Neural cell (in vitro differentiated cells): ENCODE data around the gene URAD. TPM values are rescaled to one million over a fixed set of nuclear protein-coding genes. Genes with fewer than 3 reads are reported as not detected.

Experiments used
- H2AFZ ChIP-seq: fragments of 200-600, 300-800 bp; sonication (generic), shearing (Covaris generic); 2 replicates; pipeline ENCODE4 v1.6.0; 2014; ENCODE audit warnings: low read depth, mild to moderate bottlenecking, antibody characterized with exemption, low read length, moderate library complexity
- H3F3A ChIP-seq: fragments of 200-600 bp; shearing (Covaris generic); 2 replicates; pipeline ENCODE4 v1.6.1; 2016; ENCODE audit warnings: mild to moderate bottlenecking, moderate library complexity, mixed read lengths, antibody characterized with exemption, low read length; ENCODE audit not compliant: insufficient read depth, poor library complexity, severe bottlenecking
- H3K27ac ChIP-seq: fragments of 200-600, 300-800 bp; sonication (generic), shearing (Covaris generic); 2 replicates; pipeline ENCODE4 v1.5.1; 2014; ENCODE audit warnings: mild to moderate bottlenecking, low read length, moderate library complexity
- H3K27me3 ChIP-seq: fragments of 300-800, 200-600 bp; sonication (generic), shearing (Covaris generic); 2 replicates; pipeline ENCODE4 v1.6.0; 2014; ENCODE audit warnings: mild to moderate bottlenecking, low read depth, low read length, moderate library complexity; ENCODE audit not compliant: insufficient read depth
- H3K36me3 ChIP-seq: fragments of 300-800, 200-600 bp; sonication (generic), shearing (Covaris generic); 2 replicates; pipeline ENCODE4 v1.5.1; 2014; ENCODE audit warnings: mild to moderate bottlenecking, antibody characterized with exemption, low read length, moderate library complexity; ENCODE audit not compliant: insufficient read depth
- H3K4me2 ChIP-seq: fragments of 300-800, 200-600 bp; sonication (generic), shearing (Covaris generic); 2 replicates; pipeline ENCODE4 v1.6.0; 2014; ENCODE audit warnings: mild to moderate bottlenecking, low read length
- H3K4me3 ChIP-seq: fragments of 300-800, 200-600 bp; sonication (generic), shearing (Covaris generic); 2 replicates; pipeline ENCODE4 v1.5.1; 2014; ENCODE audit warnings: mild to moderate bottlenecking, low read length, moderate library complexity
- H3K79me2 ChIP-seq: fragments of 200-600 bp; shearing (Covaris generic); replicated peaks from 2 replicates; pipeline ENCODE4 v1.6.0; 2014; ENCODE audit warnings: mild to moderate bottlenecking, low read length, moderate library complexity; ENCODE audit not compliant: insufficient read depth
- H3K9ac ChIP-seq: fragments of 300-800, 200-600 bp; sonication (generic), shearing (Covaris generic); 2 replicates; pipeline ENCODE4 v1.6.1; 2016; ENCODE audit warnings: mild to moderate bottlenecking, low read length, mixed read lengths
- H3K9me2 ChIP-seq: fragments of 200-600 bp; shearing (Covaris generic); 2 replicates; pipeline ENCODE4 v1.6.1; 2016; ENCODE audit warnings: mild to moderate bottlenecking, low read length, mixed read lengths; ENCODE audit not compliant: insufficient read depth
- H3K9me3 ChIP-seq: fragments of 200-600, 300-800 bp; sonication (generic), shearing (Covaris generic); 2 replicates; pipeline ENCODE4 v1.6.1; 2016; ENCODE audit warnings: mild to moderate bottlenecking, mixed run types, low read length, moderate library complexity, mixed read lengths
- H4K20me1 ChIP-seq: fragments of 200-600 bp; shearing (Covaris generic); 2 replicates; pipeline ENCODE4 v1.6.1; 2016; ENCODE audit warnings: mild to moderate bottlenecking, mixed run types; ENCODE audit not compliant: insufficient read depth
- EP300 ChIP-seq: fragments of 450-650 bp; conservative IDR thresholded peaks from 2 replicates; pipeline ENCODE4 v1.6.1; 2014; ENCODE audit warnings: antibody characterized with exemption, mild to moderate bottlenecking, moderate library complexity; ENCODE audit not compliant: poor library complexity, severe bottlenecking
- EZH2 ChIP-seq: fragments of 200-600, 300-800 bp; shearing (Covaris generic), sonication (generic); IDR thresholded peaks from 2 replicates; pipeline ENCODE4 v1.6.1; 2014; ENCODE audit warnings: antibody characterized with exemption, low read length, borderline replicate concordance, mild to moderate bottlenecking; ENCODE audit not compliant: insufficient read depth, poor library complexity, severe bottlenecking
- MXI1 ChIP-seq: fragments of 450-650 bp; conservative IDR thresholded peaks from 2 replicates; pipeline ENCODE4 v1.6.1; 2014; ENCODE audit warnings: antibody characterized with exemption, mild to moderate bottlenecking; ENCODE audit not compliant: poor library complexity, severe bottlenecking
- POLR2AphosphoS5 ChIP-seq: IDR thresholded peaks from 2 replicates; pipeline ENCODE4 v1.6.1; 2012
- RAD21 ChIP-seq: fragments of 450-650 bp; conservative IDR thresholded peaks from 2 replicates; pipeline ENCODE4 v1.6.1; 2014; ENCODE audit warnings: antibody characterized with exemption, mild to moderate bottlenecking, moderate library complexity
- REST ChIP-seq: IDR thresholded peaks from 2 replicates; pipeline ENCODE4 v1.6.1; 2012; ENCODE audit warnings: borderline replicate concordance
- SMC3 ChIP-seq: fragments of 450-650 bp; conservative IDR thresholded peaks from 2 replicates; pipeline ENCODE4 v1.6.1; 2014; ENCODE audit warnings: antibody characterized with exemption, mild to moderate bottlenecking, moderate library complexity; ENCODE audit not compliant: poor library complexity
- TAF1 ChIP-seq: IDR thresholded peaks from 2 replicates; pipeline ENCODE4 v1.6.1; 2012; ENCODE audit warnings: low read depth
- polyA plus RNA-seq: library from polyadenylated mRNA; depleted of rRNA; stranded (reverse); fragments of >200 nt; gene quantifications from 2 replicates; pipeline ENCODE4 v1.2.3, GENCODE V29; 2014
- TF ChIP-seq, protein P1 (sequence below): fragments of 450-650 bp; IDR thresholded peaks from 2 replicates; pipeline ENCODE4 v1.5.1; 2014; ENCODE audit warnings: antibody characterized with exemption, mild to moderate bottlenecking, moderate library complexity; ENCODE audit not compliant: poor library complexity, severe bottlenecking

URAD gene
- polyA plus RNA-seq, 1 donor from 2014 or later = not detected

GRCh38 chr13:28035146-28035782, 46.8 kb upstream of the URAD start:
- H3K27me3 ChIP-seq = no peaks in the 10 kb centered on the region
- H3K79me2 ChIP-seq = no peaks in the 10 kb centered on the region
- TF ChIP-seq EZH2 = no peak
- TF ChIP-seq RAD21 = no peak
- TF ChIP-seq SMC3 = no peak
- TF ChIP-seq EP300 = no peak
- no peak for TF ChIP-seq TAF1
- no peak for TF ChIP-seq POLR2AphosphoS5
- TF ChIP-seq REST = no peak
- TF ChIP-seq, protein P1, sequence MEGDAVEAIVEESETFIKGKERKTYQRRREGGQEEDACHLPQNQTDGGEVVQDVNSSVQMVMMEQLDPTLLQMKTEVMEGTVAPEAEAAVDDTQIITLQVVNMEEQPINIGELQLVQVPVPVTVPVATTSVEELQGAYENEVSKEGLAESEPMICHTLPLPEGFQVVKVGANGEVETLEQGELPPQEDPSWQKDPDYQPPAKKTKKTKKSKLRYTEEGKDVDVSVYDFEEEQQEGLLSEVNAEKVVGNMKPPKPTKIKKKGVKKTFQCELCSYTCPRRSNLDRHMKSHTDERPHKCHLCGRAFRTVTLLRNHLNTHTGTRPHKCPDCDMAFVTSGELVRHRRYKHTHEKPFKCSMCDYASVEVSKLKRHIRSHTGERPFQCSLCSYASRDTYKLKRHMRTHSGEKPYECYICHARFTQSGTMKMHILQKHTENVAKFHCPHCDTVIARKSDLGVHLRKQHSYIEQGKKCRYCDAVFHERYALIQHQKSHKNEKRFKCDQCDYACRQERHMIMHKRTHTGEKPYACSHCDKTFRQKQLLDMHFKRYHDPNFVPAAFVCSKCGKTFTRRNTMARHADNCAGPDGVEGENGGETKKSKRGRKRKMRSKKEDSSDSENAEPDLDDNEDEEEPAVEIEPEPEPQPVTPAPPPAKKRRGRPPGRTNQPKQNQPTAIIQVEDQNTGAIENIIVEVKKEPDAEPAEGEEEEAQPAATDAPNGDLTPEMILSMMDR = no peak
- no peak for TF ChIP-seq MXI1
- H3K9me3 ChIP-seq = no peaks in the 10 kb centered on the region
- no peak overlapping the region for H3K27ac ChIP-seq
- no peaks in the 10 kb centered on the region for H3K9me2 ChIP-seq
- no peaks in the 10 kb centered on the region for H4K20me1 ChIP-seq
- no peak overlapping the region for H3K4me2 ChIP-seq
- no peaks in the 10 kb centered on the region for H3K36me3 ChIP-seq
- H2AFZ ChIP-seq = no peak overlapping the region
- no peak overlapping the region for H3K9ac ChIP-seq
- no peak overlapping the region for H3K4me3 ChIP-seq
- H3F3A ChIP-seq = no peaks in the 10 kb centered on the region

- H3K27ac ChIP-seq = no peak overlapping the region
- no peak overlapping the region for H2AFZ ChIP-seq
- no peaks in the 10 kb centered on the region for H3K9me2 ChIP-seq
- H3K4me2 ChIP-seq = no peak overlapping the region
- no peaks in the 10 kb centered on the region for H4K20me1 ChIP-seq
- TF ChIP-seq, protein P1 = no peak
- TF ChIP-seq MXI1 (no peak), TAF1 (no peak), EZH2 (no peak), SMC3 (no peak), RAD21 (no peak), REST (no peak), POLR2AphosphoS5 (no peak), EP300 (no peak)
- no peaks in the 10 kb centered on the region for H3F3A ChIP-seq
- no peaks in the 10 kb centered on the region for H3K27me3 ChIP-seq
- no peak overlapping the region for H3K4me3 ChIP-seq
- H3K9ac ChIP-seq = no peak overlapping the region
- H3K79me2 ChIP-seq = no peaks in the 10 kb centered on the region
- no peaks in the 10 kb centered on the region for H3K9me3 ChIP-seq
- H3K36me3 ChIP-seq = no peaks in the 10 kb centered on the region
Observed at GRCh38 chr13:28033894-28034655, 45.6 kb upstream of the URAD start.
